ENCODE measurements around the gene IL9. TPM values are rescaled to one million over a fixed set of nuclear protein-coding genes. Genes with fewer than 3 reads are reported as not detected.

IL9 gene
- total and polyA plus RNA-seq, 2 of the 13 experiments (the other 11 are each of a cell fraction or from before 2014, with no cell fraction given), result not detected

- in situ Hi-C loops (cut with HindIII; ENCODE audit: extremely low pct_ligation_motif_present, low pct_unique_long_range_greater_than_20kb) (no loop called here), intact Hi-C loops (cut with micrococcal nuclease; ENCODE audit: unreplicated experiment) (loop anchor here (1.0 to 5.0 kb wide), 2 partner anchors 48 to 202 kb away; partner anchors contain the start of gene SLC25A48)
- ATAC-seq (no peak), DNase-seq (ENCODE audit: low spot score) (no peak), FAIRE-seq (no peak)
- H3K9ac ChIP-seq (ENCODE audit: insufficient read depth, low read depth, low read length), result no peak overlapping the region
- no TSS peak for BruUV-seq (replicated peaks)
- 0 out of 5 replicates have a peak, but pooled peaks cover 0 to 2% of the 10 kb centered on the region in 2 experiments for H3K27me3 ChIP-seq (ENCODE audit: control insufficient read depth in 1 of 2, insufficient read depth in 2 of 2, low read length in 2 of 2)
- no peak for TF ChIP-seq ZNF225 (CRISPR knock-in tag; IDR thresholded peaks at IDR 0.05)
- no peak for TF ChIP-seq BATF2 (CRISPR knock-in tag; IDR thresholded peaks at IDR 0.05)
- TF ChIP-seq ZBTB7B (CRISPR knock-in tag; IDR thresholded peaks at IDR 0.05), result no peak
- TF ChIP-seq SAFB2 (CRISPR knock-in tag; IDR thresholded peaks at IDR 0.05; ENCODE audit: borderline replicate concordance, low read depth), result no peak
- no peak for TF ChIP-seq HBP1 (CRISPR knock-in tag; IDR thresholded peaks at IDR 0.05; ENCODE audit: low read depth)
- no peak for TF ChIP-seq HHEX (CRISPR knock-in tag; IDR thresholded peaks at IDR 0.05)
- TF ChIP-seq ZNF101 (CRISPR knock-in tag; IDR thresholded peaks at IDR 0.05; ENCODE audit: borderline replicate concordance, low read depth), result no peak
- TF ChIP-seq KLF13 (CRISPR knock-in tag; IDR thresholded peaks at IDR 0.05), result no peak
- no peak for TF ChIP-seq TFDP1 (CRISPR knock-in tag; IDR thresholded peaks at IDR 0.05; ENCODE audit: borderline replicate concordance)
- TF ChIP-seq ZBTB42 (CRISPR knock-in tag; IDR thresholded peaks at IDR 0.05), result no peak
- TF ChIP-seq ZKSCAN5 (CRISPR knock-in tag; IDR thresholded peaks at IDR 0.05), result no peak
- TF ChIP-seq ZBTB21 (CRISPR knock-in tag; IDR thresholded peaks at IDR 0.05), result no peak
- no peak for TF ChIP-seq ZFP36L2 (CRISPR knock-in tag; IDR thresholded peaks at IDR 0.05)
- no peak for TF ChIP-seq KDM5A (IDR thresholded peaks at IDR 0.05; ENCODE audit: borderline replicate concordance, low read length)
- TF ChIP-seq FOXA3 (CRISPR knock-in tag; IDR thresholded peaks at IDR 0.05), result no peak
- no peaks in the 10 kb centered on the region for H3K36me3 ChIP-seq (replicated peaks in 1 of 2; ENCODE audit: control insufficient read depth in 1 of 2, insufficient read depth in 2 of 2, low read length in 2 of 2)
- no peak overlapping the region for H3K27ac ChIP-seq (ENCODE audit: extremely low read length, insufficient read depth, low read length)
- ChIA-PET CTCF (ENCODE audit: low intra/inter-chr PET ratio, low total read pairs) (interaction anchor here (1.5 kb wide), 1 partner anchor 331 kb away, joined by 4 read pairs; no protein-coding TSS in a partner anchor), POLR2A (no interaction called here)
- H3K79me2 ChIP-seq (ENCODE audit: insufficient read depth, low read length), result no peaks in the 10 kb centered on the region
- H3K4me1 ChIP-seq (ENCODE audit: insufficient read depth, low read length), result peaks cover 14% of the 10 kb centered on the region
- no peak overlapping the region for H3K4me2 ChIP-seq (ENCODE audit: low read depth, low read length)
- WGBS (ENCODE audit: low lambda C conversion rate), result 55% methylated on average over 7 of the region's 7 CpGs
- no peak overlapping the region for H2AFZ ChIP-seq (ENCODE audit: low read length)
- H4K20me1 ChIP-seq (ENCODE audit: insufficient read depth, low read length), result no peaks in the 10 kb centered on the region
- no peak overlapping the region for H3K4me3 ChIP-seq (replicated peaks in 1 of 3; ENCODE audit: insufficient read depth in 1 of 3, low read depth in 2 of 3, low read length in 3 of 3)
- H3K9me3 ChIP-seq (ENCODE audit: low read length), result no peaks in the 10 kb centered on the region
These were observed 14.8 kb downstream of the IL9 start for GRCh38 chr5:135880801-135881200.
